Kidney (tissue), 14 donors: ENCODE results near the gene C19orf25. TPM values are rescaled to one million over a fixed set of nuclear protein-coding genes. Genes with fewer than 3 reads are reported as not detected.

Source experiments
- DNase-seq, 5 donors: peaks; one replicate each; pipeline ENCODE4 v3.0.0-alpha.2; 2013 to 2020
- FAIRE-seq: peaks from 2 replicates; lab custom pipeline; 2012; peaks lifted over from hg19 to GRCh38; lab: Jason Lieb, UNC
- H3K27ac ChIP-seq, 2 donors: one replicate each; pipeline ENCODE4 v1.7.0; 2013; ENCODE audit warnings: low read depth in 2 of 2, low read length in 2 of 2, inconsistent platforms in 1 of 2
- H3K27me3 ChIP-seq: one replicate; pipeline ENCODE4 v1.7.1; 2013; ENCODE audit warnings: low read length, inconsistent platforms; ENCODE audit not compliant: control insufficient read depth, insufficient read depth
- H3K36me3 ChIP-seq, 3 donors: one replicate each; pipeline versions ENCODE4 v1.7.0 to v1.7.1; 2013; ENCODE audit warnings: low read length in 3 of 3, control low read depth in 1 of 3, inconsistent platforms in 1 of 3; ENCODE audit not compliant: insufficient read depth in 3 of 3, control insufficient read depth in 2 of 3
- H3K4me1 ChIP-seq, 3 donors: one replicate each; pipeline versions ENCODE4 v1.7.0 to v1.7.1; 2013; ENCODE audit warnings: low read length in 3 of 3, inconsistent platforms in 1 of 3, low read depth in 1 of 3; ENCODE audit not compliant: control insufficient read depth in 2 of 3, insufficient read depth in 2 of 3
- H3K4me3 ChIP-seq, 3 donors: one replicate each; pipeline versions ENCODE4 v1.7.0 to v1.8.1; 2013; ENCODE audit warnings: low read length in 3 of 3, control low read depth in 1 of 3, inconsistent platforms in 1 of 3
- H3K9ac ChIP-seq, 3 donors: one replicate each; pipeline versions ENCODE4 v1.7.0 to v1.7.1; 2013; ENCODE audit warnings: low read length in 3 of 3, control low read depth in 1 of 3, inconsistent platforms in 1 of 3
- H3K9me3 ChIP-seq, 3 donors: one replicate each; pipeline versions ENCODE4 v1.7.0 to v1.7.1; 2013; ENCODE audit warnings: low read length in 3 of 3, control low read depth in 1 of 3, inconsistent platforms in 1 of 3; ENCODE audit not compliant: control insufficient read depth in 2 of 3, insufficient read depth in 1 of 3
- CTCF ChIP-seq: IDR thresholded peaks from 3 replicates; pipeline ENCODE4 v1.5.1; 2012; ENCODE audit warnings: mild to moderate bottlenecking, moderate library complexity, borderline replicate concordance; ENCODE audit not compliant: insufficient read depth; ENCODE audit errors: extremely low read depth
- intact Hi-C: fragments of 100-400 bp; cut with DNase I; formaldehyde crosslinking; loops from one replicate; pipeline ENCODE4 v1.11.1; 2022
- polyA plus RNA-seq: library from polyadenylated mRNA; stranded (reverse); fragments of 350-450 nt; fragmentation: Illumina TruSeq; extraction: RNeasy Lipid Tissue Mini Kit (QIAGEN cat#74804); gene quantifications from one replicate; pipeline ENCODE4 v1.2.3, GENCODE V29; 2014; ENCODE audit warnings: low read depth, low replicate concordance; ENCODE audit not compliant: insufficient read depth
- total RNA-seq: library from RNA; stranded (reverse); fragmentation: NEBNext Ultra II Directional; extraction: Animal tissue kit (Norgen Biotek cat#: 25700); gene quantifications from one replicate; pipeline ENCODE4 v1.2.1, GENCODE V29; 2021
- donor health status: control.
- donor health status: control.
- donor health status: control.
- donor health status: control.
- donor health status: control.
- donor health status: DM: yes; HTN: yes; CAD: no.
- donor health status: Normal renal cell carcinoma (clear cell type).

Gene C19orf25
- total and polyA plus RNA-seq, 2 donors from 2014 or later: 32.5 to 50.9 TPM

GRCh38 chr19:1496714-1497577 is 17.9 kb upstream of the C19orf25 start:
- Histone ChIP-seq H3K9ac (no peak overlapping the region), H3K9me3 (no peaks in the 10 kb centered on the region), H3K27me3 (no peaks in the 10 kb centered on the region), H3K4me3 (no peak overlapping the region), H3K36me3 (no peaks in the 10 kb centered on the region), H3K4me1 (no peaks in the 10 kb centered on the region), H3K27ac (no peak overlapping the region)
- DNase-seq (peak in 1 of 5 donors; percentile 39), FAIRE-seq (no peak)
- intact Hi-C loops: no loop called here
- TF ChIP-seq CTCF: no peak

GRCh38 chr19:1495799-1496713 is 17.0 kb upstream of the C19orf25 start:
- Histone ChIP-seq H3K27ac (no peak overlapping the region), H3K9ac (no peak overlapping the region), H3K9me3 (no peaks in the 10 kb centered on the region), H3K4me3 (no peak overlapping the region), H3K27me3 (no peaks in the 10 kb centered on the region), H3K4me1 (peaks cover 0 to 2% (median 0%) of the 10 kb centered on the region in 3 donors), H3K36me3 (no peaks in the 10 kb centered on the region)
- no peak for TF ChIP-seq CTCF
- FAIRE-seq (no peak), DNase-seq (no peak)
- intact Hi-C loops: no loop called here

GRCh38 chr19:1495051-1495798 is 16.2 kb upstream of the C19orf25 start:
- peaks cover 0 to 2% (median 0%) of the 10 kb centered on the region in 3 donors for H3K4me1 ChIP-seq
- no peaks in the 10 kb centered on the region for H3K36me3 ChIP-seq
- no peaks in the 10 kb centered on the region for H3K27me3 ChIP-seq
- no peaks in the 10 kb centered on the region for H3K9me3 ChIP-seq
- DNase-seq (peak in 1 of 5 donors; percentile 45), FAIRE-seq (no peak)
- intact Hi-C loops: no loop called here
- no peak overlapping the region for H3K4me3 ChIP-seq
- H3K9ac ChIP-seq: no peak overlapping the region
- no peak for TF ChIP-seq CTCF
- H3K27ac ChIP-seq: no peak overlapping the region
